Endothelial cell of umbilical vein (primary cell): ENCODE measurements around the gene WSB1. TPM values are rescaled to one million over a fixed set of nuclear protein-coding genes. Genes with fewer than 3 reads are reported as not detected.

ENCODE experiments used
- BruUV-seq: library from RNA; stranded (reverse); fragments of 400-500 nt; replicated peaks from 2 replicates; lab custom pipeline; 2021; lab: Mats Ljungman, UMichigan
- CTCF ChIA-PET: fragments of 300-600, 350-600 bp; sonication (Branson Sonifier 250); formaldehyde crosslinking; loops from one replicate; lab custom pipeline; 2021; ENCODE audit warnings: antibody characterized with exemption, inconsistent platforms; lab: Charles Lee
- POLR2A ChIA-PET: fragments of 300-600, 350-600 bp; sonication (Branson Sonifier 250); formaldehyde crosslinking; loops from one replicate; lab custom pipeline; 2021; ENCODE audit warnings: antibody characterized with exemption, inconsistent platforms; lab: Charles Lee
- DNase-seq: peaks from one replicate; pipeline ENCODE4 v3.0.0-alpha.2; 2011; ENCODE audit warnings: low read depth, low spot score
- FAIRE-seq: peaks from 2 replicates; lab custom pipeline; 2011; peaks lifted over from hg19 to GRCh38; lab: Jason Lieb, UNC
- H2AFZ ChIP-seq: 2 replicates; pipeline ENCODE4 v1.6.0; 2012; ENCODE audit warnings: low read depth, low read length, control low read depth, inconsistent platforms
- H3K27ac ChIP-seq: 2 replicates; pipeline ENCODE4 v1.5.1; 2011; ENCODE audit warnings: low read depth, mild to moderate bottlenecking, control low read depth, low read length, moderate library complexity; ENCODE audit not compliant: insufficient read depth
- H3K27me3 ChIP-seq, 2 experiments: 2 replicates each; pipeline versions ENCODE4 v1.6.0 to v1.6.1; 2011; ENCODE audit warnings: low read length in 2 of 2, mixed read lengths in 1 of 2; ENCODE audit not compliant: control insufficient read depth in 2 of 2, insufficient read depth in 2 of 2
- H3K36me3 ChIP-seq, 2 experiments: 2 replicates in 1 of 2; 3 replicates in 1 of 2; pipeline ENCODE4 v1.5.1; 2011; ENCODE audit warnings: low read length in 2 of 2, mild to moderate bottlenecking in 1 of 2, moderate library complexity in 1 of 2; ENCODE audit not compliant: control insufficient read depth in 2 of 2, insufficient read depth in 2 of 2; ENCODE audit errors: extremely low read depth in 1 of 2
- H3K4me1 ChIP-seq: 3 replicates; pipeline ENCODE4 v1.5.1; 2011; ENCODE audit warnings: mild to moderate bottlenecking, low read length; ENCODE audit not compliant: control insufficient read depth, insufficient read depth; ENCODE audit errors: extremely low read depth
- H3K4me2 ChIP-seq: 2 replicates; pipeline ENCODE4 v1.6.1; 2011; ENCODE audit warnings: low read length, control low read depth, mixed read lengths; ENCODE audit not compliant: insufficient read depth
- H3K4me3 ChIP-seq, 3 experiments: fragments of 200-600 bp in 1 of 3; sonication (generic), shearing (Covaris generic) in 1 of 3; replicated peaks in 1 of 3; 2 replicates each; pipeline ENCODE4 v1.5.1; 2011 to 2016; ENCODE audit warnings: control low read depth in 3 of 3, low read length in 3 of 3, mild to moderate bottlenecking in 2 of 3, inconsistent platforms in 1 of 3, low read depth in 1 of 3, moderate library complexity in 1 of 3; ENCODE audit not compliant: insufficient read depth in 1 of 3
- H3K79me2 ChIP-seq: 2 replicates; pipeline ENCODE4 v1.6.0; 2012; ENCODE audit warnings: low read length, inconsistent platforms; ENCODE audit not compliant: control insufficient read depth, insufficient read depth
- H3K9ac ChIP-seq: replicated peaks from 2 replicates; pipeline ENCODE3; 2011; ENCODE audit warnings: low read length, control low read depth; ENCODE audit not compliant: insufficient read depth; ENCODE audit errors: extremely low read depth
- H3K9me1 ChIP-seq: replicated peaks from 3 replicates; pipeline ENCODE4 v1.6.0; 2011; ENCODE audit warnings: mild to moderate bottlenecking, low read length; ENCODE audit not compliant: control insufficient read depth, insufficient read depth; ENCODE audit errors: extremely low read depth
- H3K9me3 ChIP-seq: replicated peaks from 2 replicates; pipeline ENCODE4 v1.5.1; 2012; ENCODE audit warnings: low read length, inconsistent platforms; ENCODE audit not compliant: control insufficient read depth, insufficient read depth
- H4K20me1 ChIP-seq: replicated peaks from 2 replicates; pipeline ENCODE3; 2011; ENCODE audit warnings: mild to moderate bottlenecking, low read length; ENCODE audit not compliant: control insufficient read depth, insufficient read depth; ENCODE audit errors: extremely low read depth
- EZH2 ChIP-seq: IDR thresholded peaks from 2 replicates; pipeline ENCODE4 v1.6.1; 2012; ENCODE audit warnings: borderline replicate concordance, low read depth, mild to moderate bottlenecking, moderate library complexity, low read length, inconsistent platforms; ENCODE audit not compliant: severe bottlenecking
- FOS ChIP-seq: IDR thresholded peaks from 2 replicates; pipeline ENCODE4 v1.6.1; 2011; ENCODE audit warnings: mild to moderate bottlenecking, low read length, moderate library complexity, borderline replicate concordance; ENCODE audit not compliant: insufficient read depth
- GATA2 ChIP-seq: IDR thresholded peaks from 2 replicates; pipeline ENCODE4 v1.7.0; 2011; ENCODE audit warnings: low read depth, mild to moderate bottlenecking, moderate library complexity, mixed read lengths, low read length; ENCODE audit not compliant: insufficient read length, insufficient read depth
- JUN ChIP-seq: IDR thresholded peaks from 2 replicates; pipeline ENCODE4 v1.6.1; 2011; ENCODE audit warnings: borderline replicate concordance, low read depth; ENCODE audit not compliant: insufficient read length, insufficient read depth
- MAX ChIP-seq: IDR thresholded peaks from 2 replicates; pipeline ENCODE4 v1.6.1; 2011; ENCODE audit not compliant: insufficient read depth, insufficient read length
- MYC ChIP-seq: IDR thresholded peaks from one replicate; pipeline ENCODE4 v1.6.1; 2011; ENCODE audit warnings: mild to moderate bottlenecking, low read depth, low read length
- POLR2A ChIP-seq: IDR thresholded peaks from 2 replicates; pipeline ENCODE4 v1.6.1; 2012; ENCODE audit warnings: low read depth, mild to moderate bottlenecking, control low read depth, low read length
- POLR2AphosphoS5 ChIP-seq: IDR thresholded peaks from 2 replicates; pipeline ENCODE4 v1.6.1; 2012; ENCODE audit warnings: low read depth, mild to moderate bottlenecking, control low read depth, low read length, moderate library complexity; ENCODE audit not compliant: insufficient read depth
- dilution Hi-C: fragments of 300-500 bp; cut with MboI; formaldehyde crosslinking; loops from one replicate; pipeline ENCODE4 v1.15.0; 2019; ENCODE audit warnings: low sequenced_read_pairs; ENCODE audit not compliant: extremely low pct_ligation_motif_present
- intact Hi-C: fragments of 100-400 bp; cut with micrococcal nuclease; formaldehyde crosslinking; loops from one replicate; pipeline ENCODE4 v1.10.0; 2022
- polyA plus RNA-seq, 4 experiments: library from polyadenylated mRNA; depleted of rRNA in 3 of 4; stranded (reverse) in 3 of 4; unstranded in 1 of 4; fragments of >200 nt; gene quantifications; 2 replicates each; pipeline versions ENCODE4 v1.2.1 to v1.2.3, GENCODE V29; 2011 to 2012; ENCODE audit warnings: missing spikeins in 1 of 4
- total RNA-seq: library from RNA; stranded (reverse); gene quantifications from 2 replicates; pipeline ENCODE4 v1.2.3, GENCODE V29; 2021
- TF ChIP-seq, protein P1 (sequence below), 2 donors: IDR thresholded peaks; 1 replicate in 1 of 2; 2 replicates in 1 of 2; pipeline ENCODE4 v1.5.1; 2011; ENCODE audit warnings: low read length in 2 of 2, mild to moderate bottlenecking in 2 of 2, moderate library complexity in 2 of 2, control low read depth in 1 of 2, inconsistent platforms in 1 of 2, low read depth in 1 of 2; ENCODE audit not compliant: insufficient read depth in 1 of 2; ENCODE audit errors: extremely low read depth in 1 of 2

Gene WSB1
- total and polyA plus RNA-seq, 2 donors (not counting 3 experiments of a cell fraction or from before 2014, with no cell fraction given) = 471 to 736 TPM

DNA sequence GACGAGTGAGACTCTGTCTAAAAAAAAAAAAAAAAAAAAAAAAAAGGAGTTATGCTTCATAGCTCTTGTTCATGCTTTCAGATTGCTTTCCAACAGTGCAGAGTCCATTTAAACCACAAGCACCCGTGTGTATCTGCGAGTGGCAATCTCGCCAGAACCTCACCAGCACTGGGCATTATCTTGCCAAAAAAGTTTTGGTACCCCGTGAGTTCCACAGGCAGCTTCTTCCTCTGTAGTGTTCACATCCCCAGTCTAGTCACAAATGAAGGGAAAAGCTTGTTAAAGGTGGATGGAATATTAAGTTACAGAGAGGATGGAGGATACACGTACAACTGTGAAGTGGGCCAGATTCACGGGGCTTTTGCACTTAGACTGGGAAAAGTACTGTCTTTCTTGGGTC is 33.5 kb downstream of the WSB1 start:
- intact Hi-C loops (no loop called here), dilution Hi-C loops (no loop called here)
- Histone ChIP-seq H3K36me3 (no peaks in the 10 kb centered on the region), H3K9ac (no peak overlapping the region), H2AFZ (no peak overlapping the region), H3K9me1 (no peaks in the 10 kb centered on the region), H3K4me2 (no peak overlapping the region), H3K79me2 (no peaks in the 10 kb centered on the region), H3K27me3 (no peaks in the 10 kb centered on the region), H3K27ac (no peak overlapping the region), H3K9me3 (no peaks in the 10 kb centered on the region), H3K4me3 (no peak overlapping the region), H3K4me1 (peaks cover 14% of the 10 kb centered on the region), H4K20me1 (no peaks in the 10 kb centered on the region)
- ChIA-PET POLR2A (interaction anchor here (0.6 kb wide), 1 partner anchor 577 kb away, joined by 3 read pairs; no protein-coding TSS in a partner anchor), CTCF (interaction anchor here (0.8 to 5.2 kb wide), 5 partner anchors 27 to 272 kb away, joined by 3 to 35 read pairs (median 5); no protein-coding TSS in a partner anchor)
- FAIRE-seq (no peak), DNase-seq (no peak)
- no peak for TF ChIP-seq EZH2
- no peak for TF ChIP-seq FOS
- no peak for TF ChIP-seq MAX
- no peak for TF ChIP-seq POLR2AphosphoS5
- BruUV-seq = no TSS peak

DNA sequence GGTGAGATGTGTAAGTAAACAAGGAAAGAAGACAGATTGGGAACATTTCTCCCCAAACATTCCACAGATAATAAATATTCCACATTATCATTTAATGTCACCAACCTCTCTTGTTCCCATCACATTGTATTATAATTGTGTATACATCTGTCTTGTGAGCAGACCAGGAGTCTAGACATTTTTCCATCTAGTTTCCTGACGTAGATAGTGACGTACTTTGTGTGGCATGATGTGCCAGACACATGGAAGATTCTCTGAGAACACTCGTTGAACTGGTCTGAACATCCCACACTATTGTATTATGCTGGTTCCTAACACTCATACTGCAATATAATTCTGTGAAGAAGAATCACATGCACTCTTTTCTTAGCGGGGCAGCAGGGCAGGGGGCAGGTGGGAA is 34.0 kb downstream of the WSB1 start:
- CTCF ChIA-PET = interaction anchor here (0.8 to 5.2 kb wide), 5 partner anchors 26 to 272 kb away, joined by 3 to 35 read pairs (median 5); no protein-coding TSS in a partner anchor
- no peak overlapping the region for H3K27ac ChIP-seq

More for the DNA sequence above, 34.0 kb downstream of the WSB1 start:
- no peak overlapping the region for H2AFZ ChIP-seq
- TF ChIP-seq POLR2AphosphoS5 (no peak), MAX (no peak), GATA2 (no peak), MYC (no peak), EZH2 (no peak), FOS (no peak), JUN (no peak), POLR2A (no peak)
- TF ChIP-seq, protein P1, sequence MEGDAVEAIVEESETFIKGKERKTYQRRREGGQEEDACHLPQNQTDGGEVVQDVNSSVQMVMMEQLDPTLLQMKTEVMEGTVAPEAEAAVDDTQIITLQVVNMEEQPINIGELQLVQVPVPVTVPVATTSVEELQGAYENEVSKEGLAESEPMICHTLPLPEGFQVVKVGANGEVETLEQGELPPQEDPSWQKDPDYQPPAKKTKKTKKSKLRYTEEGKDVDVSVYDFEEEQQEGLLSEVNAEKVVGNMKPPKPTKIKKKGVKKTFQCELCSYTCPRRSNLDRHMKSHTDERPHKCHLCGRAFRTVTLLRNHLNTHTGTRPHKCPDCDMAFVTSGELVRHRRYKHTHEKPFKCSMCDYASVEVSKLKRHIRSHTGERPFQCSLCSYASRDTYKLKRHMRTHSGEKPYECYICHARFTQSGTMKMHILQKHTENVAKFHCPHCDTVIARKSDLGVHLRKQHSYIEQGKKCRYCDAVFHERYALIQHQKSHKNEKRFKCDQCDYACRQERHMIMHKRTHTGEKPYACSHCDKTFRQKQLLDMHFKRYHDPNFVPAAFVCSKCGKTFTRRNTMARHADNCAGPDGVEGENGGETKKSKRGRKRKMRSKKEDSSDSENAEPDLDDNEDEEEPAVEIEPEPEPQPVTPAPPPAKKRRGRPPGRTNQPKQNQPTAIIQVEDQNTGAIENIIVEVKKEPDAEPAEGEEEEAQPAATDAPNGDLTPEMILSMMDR (IDR thresholded peaks at IDR 0.05; ENCODE audit: extremely low read depth in 1 of 2, insufficient read depth in 1 of 2, low read depth in 1 of 2, low read length in 2 of 2) = no peak
- no peak overlapping the region for H3K4me3 ChIP-seq
- no peaks in the 10 kb centered on the region for H3K9me1 ChIP-seq
- no peaks in the 10 kb centered on the region for H3K9me3 ChIP-seq
- intact Hi-C loops (no loop called here), dilution Hi-C loops (no loop called here)
- FAIRE-seq = no peak
- H3K27me3 ChIP-seq = no peaks in the 10 kb centered on the region
- H3K4me2 ChIP-seq = no peak overlapping the region
- peaks cover 17% of the 10 kb centered on the region for H3K4me1 ChIP-seq
- H3K36me3 ChIP-seq = no peaks in the 10 kb centered on the region
- BruUV-seq = no TSS peak
- no peak for DNase-seq
- H3K9ac ChIP-seq = no peak overlapping the region
- POLR2A ChIA-PET = interaction anchor here (0.6 kb wide), 1 partner anchor 578 kb away, joined by 3 read pairs; no protein-coding TSS in a partner anchor
- H4K20me1 ChIP-seq = no peaks in the 10 kb centered on the region
- H3K79me2 ChIP-seq = no peaks in the 10 kb centered on the region
